Activated T-cell treated with anti-CD3 and anti-CD28 coated beads for 1 hour (primary cell): ENCODE data around the gene SCUBE3.

Experiments
- DNase-seq: peaks from one replicate; pipeline ENCODE4 v3.0.0-alpha.2; 2020; ENCODE audit warnings: low read depth

Gene SCUBE3

DNA sequence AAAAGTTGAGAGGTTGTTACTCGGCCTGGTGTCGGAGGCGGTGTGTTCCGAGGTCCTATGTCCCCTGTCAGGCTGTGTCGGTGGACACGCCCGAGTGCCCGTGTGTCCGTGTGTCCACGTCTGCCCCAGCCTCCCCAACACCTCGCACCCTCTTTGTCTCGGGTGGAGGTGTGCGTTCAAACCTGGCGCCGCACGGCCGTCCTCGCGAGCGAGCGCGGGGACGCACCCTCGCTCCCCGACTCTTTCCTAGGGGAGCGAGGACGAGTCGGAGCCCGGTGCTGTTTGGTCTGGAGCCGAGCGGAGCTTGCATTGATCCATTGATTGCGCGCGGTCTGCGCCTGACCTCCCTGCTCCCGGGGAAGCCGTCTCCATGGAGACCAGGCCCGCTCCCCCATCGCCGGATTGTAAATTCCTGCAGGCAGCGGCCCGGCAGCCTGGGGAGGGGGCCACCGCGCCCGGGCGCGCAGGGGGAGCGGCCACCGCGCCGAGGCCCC, 411 bp upstream of the SCUBE3 start:
- no peak for DNase-seq

DNA sequence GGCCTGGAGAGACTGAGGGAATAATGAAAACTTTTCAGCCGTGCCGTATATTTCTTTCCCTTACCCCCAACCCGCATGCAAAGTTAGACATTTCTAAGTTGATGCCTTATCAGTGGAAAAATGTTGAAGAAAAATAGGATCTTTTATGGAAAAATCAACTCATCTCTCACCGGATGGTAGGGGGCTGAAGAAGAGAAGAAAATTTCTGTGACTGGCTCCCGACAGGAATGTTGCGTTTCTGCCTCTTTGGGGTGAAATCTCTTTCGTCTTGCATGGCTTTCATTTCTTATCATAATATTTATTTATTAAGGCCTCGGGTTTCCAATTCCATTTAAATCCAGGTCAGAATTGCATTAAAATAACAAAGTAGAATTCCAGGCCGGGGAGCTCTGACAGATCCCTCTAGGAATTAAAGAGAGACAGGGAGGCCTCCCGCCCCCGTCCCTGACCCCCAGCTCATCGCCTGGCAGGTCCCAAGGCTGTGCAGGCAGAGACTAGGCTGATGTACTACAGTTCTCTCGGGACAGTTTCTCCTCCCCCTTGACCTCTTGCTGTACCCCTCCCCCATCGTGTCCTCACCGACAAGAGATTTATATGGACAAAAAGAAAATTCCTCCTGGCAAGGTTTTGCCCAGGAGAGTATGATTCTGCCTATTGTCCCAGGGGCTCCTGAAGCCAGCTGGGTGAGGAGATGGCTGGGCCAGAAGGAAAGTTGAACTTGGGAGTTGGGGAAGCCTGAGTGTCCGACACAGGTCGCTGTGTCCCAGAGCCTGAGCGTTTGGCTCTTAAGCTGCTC, 1.3 kb downstream of the SCUBE3 start:
- DNase-seq: no peak

DNA sequence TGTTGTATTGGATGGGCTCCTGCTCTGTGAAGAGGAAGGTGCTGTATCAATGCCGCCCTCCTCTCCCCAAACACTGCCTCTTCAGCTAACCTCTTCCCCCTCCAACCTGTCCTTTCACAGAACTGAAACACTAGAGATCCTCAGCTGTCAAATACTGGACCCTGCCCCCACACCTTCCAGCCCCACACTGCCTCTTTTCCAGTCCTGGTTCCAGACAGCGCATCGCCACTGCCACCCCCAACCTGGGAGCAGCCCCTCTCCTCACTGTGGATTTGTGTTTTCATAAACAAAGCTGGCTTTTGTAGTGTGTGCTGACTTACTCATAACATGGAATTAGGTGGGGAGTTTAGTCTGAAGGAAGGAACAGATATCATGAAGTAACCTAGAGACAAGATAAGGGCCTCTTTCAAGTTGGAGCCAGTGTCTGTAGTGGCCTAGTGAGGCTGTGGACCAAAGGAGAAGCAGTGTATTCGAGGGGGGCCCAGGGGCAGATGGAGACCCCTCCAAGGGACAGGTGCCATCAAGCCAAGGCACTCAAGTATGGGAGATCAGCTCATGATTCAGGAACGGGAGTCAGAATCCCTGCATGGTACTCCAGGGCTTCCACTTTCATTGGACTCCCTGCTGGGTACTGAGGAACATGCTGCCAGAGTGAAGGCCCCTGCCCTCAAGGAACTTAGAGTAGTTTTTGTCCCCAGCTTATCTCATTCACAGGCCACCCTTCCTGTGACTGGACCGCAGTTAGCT, 2.1 kb downstream of the SCUBE3 start:
- DNase-seq: no peak

DNA sequence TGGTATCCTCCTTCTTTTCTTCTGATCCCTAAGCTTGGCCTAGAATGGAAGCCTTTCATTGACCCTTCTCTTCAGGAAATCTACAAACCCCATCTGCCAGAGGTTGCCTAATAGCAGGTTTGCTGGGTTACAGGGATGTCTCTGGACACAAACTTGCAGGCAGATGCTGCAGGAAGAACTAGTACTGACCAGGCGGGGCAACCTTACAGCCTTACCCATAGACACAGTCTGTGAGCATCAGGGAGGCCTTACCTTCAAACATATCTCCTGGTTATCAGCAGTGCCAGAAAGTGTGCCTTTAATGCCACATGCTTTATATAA, 2.6 kb downstream of the SCUBE3 start:
- DNase-seq: no peak

DNA sequence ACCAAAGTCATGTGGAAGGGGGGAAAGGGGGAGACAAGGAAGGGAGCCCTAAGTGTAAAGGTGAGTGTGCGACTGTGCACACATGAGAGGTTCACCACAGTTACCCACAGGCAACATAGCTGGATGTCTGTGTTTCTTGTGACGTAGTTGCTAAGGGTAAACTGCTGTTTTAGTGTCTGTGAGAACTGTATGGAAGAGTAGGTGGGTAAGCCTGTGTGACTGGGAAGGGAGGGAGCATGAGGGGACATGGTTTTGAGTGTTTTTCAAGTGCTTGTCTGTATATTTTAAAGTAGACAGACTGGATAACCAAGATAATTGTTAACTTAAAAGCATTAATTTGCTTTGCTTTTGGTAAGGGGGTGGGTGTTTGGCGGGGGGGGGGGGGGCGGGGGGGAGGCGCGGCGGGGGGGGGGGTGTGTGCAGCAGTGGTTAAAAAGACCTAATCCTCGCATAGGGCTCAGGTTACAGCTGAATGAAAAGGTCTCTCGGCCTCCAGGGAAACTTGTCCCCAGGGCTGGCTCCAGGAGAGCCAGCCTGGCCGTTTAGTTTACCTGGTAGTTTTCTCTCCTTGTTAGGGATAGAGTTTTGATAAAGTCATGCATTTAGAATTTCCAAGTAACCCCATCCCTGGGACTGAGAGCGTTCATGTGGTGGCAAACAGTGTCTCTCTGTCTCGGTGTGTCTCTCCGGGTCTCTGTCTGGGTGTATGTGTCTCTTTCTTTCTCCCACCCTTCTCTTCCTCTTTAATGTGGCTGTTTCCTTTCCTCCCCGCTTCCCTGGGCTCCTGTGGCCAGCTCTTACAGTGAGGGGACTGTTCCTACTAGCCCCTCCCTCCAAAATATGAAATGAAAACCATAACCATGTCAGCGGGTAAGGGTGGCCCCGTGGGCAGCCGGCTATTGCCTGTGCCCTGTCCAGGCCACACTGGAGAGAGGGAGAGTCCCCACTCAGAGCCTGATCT, 3.4 kb downstream of the SCUBE3 start:
- DNase-seq: no peak

DNA sequence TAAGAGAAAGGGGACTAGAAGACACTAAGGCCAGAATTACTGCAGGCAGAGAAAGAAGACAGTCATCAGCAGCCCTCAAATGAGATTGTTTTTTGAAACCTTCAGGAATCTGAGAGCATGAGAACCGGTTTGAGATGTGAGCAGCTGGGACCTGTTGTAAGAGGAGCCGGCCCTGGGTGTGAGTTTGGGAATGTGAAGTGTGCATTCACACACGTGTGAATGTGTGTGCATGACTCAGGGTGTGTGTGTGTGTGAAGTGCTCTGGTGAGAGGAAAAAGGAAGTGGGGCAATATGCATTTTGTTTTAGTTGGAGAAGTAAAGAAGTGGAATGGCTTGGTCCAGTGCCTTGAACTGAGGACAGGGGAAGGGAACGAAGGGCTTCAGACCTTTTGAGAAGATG, 4.3 kb downstream of the SCUBE3 start:
- DNase-seq: no peak

DNA sequence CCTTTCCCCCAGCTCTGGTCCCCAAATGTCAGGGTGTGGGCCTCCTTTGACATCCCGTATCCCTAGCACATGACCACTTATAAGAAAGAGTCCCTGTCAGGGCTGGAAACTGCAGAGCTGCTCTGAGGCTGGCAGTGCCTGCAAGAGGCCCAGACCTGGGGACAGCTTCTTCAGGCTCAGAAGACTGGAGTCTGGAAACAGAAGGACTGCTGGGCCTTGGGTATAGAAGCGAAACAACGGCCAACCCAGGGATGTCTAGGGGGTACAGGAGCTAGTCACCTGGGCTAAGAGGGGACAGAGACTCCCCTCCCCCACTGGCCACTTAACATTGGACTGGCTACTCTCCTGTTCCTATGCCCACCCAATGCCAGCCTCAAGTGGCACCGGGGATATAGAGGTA, 4.7 kb downstream of the SCUBE3 start:
- DNase-seq: no peak

DNA sequence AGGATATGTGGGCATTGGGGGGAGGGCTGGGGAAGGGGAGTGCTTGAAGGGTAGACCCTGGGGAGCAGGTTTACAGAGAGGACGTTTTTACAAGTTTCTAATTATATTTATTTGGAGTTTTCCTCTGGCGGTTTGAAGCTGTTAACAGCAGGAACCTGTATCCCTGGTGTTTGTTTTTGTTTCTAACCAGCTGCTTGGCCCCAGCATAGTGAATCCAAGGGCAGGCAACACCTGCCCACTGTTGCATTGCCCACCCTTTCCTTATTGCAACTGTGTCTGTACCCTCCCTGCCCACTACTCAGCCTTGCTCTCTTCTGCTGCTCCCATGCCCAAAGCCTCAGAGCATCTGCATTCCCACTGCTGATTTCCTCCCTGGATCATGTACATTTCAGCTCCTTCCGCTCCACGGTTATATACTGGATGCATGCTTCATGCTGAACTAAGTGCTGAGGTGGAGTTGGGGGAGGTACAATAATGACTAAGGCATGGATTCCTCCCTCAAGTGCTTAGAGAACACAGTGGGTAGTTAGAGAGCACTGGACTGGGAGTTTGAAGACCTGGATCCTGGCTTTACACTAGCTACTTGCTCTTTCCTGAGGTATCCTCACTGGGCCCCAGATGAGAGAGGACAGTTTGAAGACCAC, 6.0 kb downstream of the SCUBE3 start:
- no peak for DNase-seq

DNA sequence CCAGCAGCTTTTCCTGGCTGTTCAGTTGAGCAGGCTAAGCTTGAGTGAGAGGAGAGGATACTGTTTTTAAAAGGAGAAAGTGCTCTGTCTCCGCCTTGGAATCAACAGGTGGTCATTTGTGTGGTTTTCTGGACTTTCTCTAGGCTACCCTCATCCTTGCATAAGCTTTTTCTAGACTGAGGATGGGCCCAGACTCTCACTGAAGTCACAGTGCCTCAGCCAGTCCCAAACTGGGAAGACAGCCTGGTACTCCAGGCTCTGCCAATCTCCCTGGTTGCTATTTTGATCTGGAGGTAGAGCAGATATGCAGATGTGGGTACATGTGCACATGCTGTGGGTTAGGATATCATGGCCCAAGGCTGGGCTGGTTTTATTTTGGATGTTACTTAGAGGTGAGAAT, 7.0 kb downstream of the SCUBE3 start:
- DNase-seq: no peak

DNA sequence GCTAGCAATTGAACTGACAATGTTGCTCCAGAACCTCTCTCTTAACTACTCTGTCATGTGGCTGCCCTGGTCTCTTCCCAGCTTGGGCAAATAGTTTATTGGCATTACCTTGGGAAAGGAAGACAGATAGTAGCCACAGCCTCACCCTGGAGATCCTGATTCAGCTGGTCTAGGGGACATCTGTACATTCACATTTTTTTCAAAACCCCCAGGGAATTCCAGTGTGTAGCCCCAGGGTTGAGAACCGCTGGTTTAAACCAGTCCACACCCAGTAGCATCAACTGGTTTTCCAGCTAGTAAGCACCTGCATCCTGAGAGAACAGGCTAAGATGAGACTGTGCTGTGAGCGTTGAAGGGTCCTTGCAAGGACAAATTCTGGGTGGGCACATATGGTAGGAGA, 9.6 kb downstream of the SCUBE3 start:
- DNase-seq: no peak

DNA sequence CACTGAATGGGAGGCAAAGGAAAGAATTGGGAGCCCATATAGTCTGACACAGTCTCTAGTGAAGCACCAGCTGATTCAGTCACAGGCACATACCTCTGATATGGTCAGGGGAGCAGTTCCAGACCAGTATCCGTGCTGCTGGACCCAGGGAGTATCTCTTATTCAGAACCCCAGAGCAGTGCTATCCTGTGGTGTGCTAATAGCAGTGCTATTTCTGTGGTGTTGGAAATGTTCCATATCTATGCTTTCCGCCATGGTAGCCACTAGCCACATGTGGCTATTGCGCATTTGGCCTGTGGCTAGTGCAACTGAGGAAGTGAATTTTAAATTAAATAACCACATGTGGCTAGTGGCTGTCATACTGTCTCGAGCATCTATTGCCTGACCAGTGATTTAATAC, 11.0 kb downstream of the SCUBE3 start:
- no peak for DNase-seq

DNA sequence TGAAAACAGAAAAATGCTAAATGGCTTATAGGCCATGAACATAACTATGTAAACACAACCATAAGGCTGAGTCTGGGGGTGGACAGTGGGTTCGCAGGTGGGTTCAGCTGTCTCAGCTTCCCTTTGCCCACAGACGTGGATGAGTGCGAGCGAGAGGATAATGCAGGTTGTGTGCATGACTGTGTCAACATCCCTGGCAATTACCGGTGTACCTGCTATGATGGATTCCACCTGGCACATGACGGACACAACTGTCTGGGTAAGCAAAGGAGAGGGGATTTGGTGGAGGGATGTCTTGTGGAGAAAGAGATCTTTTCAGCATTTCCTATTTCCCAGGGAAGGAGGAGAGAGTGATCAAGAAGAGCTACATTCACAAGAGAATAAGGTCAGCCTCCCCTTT, 14.7 kb downstream of the SCUBE3 start:
- DNase-seq: no peak

DNA sequence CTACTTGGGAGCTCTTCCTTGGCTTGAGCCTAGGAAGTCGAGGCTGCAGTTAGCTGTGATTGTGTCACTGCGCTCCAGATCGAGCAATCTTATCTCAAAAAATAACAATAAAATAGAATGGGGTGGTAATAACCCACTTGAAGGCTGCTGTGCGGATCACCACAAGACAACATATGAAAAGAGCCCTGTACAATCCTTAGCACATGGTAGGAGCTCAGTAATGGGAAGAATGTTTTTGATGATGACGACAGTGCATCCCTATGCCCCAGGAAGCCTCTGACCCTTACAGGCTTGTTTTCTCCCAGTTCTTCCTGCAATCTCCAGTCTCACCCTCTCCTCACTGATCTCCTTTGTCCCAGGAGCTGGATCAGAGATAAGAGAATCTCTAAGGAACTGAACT, 15.5 kb downstream of the SCUBE3 start:
- DNase-seq: no peak

DNA sequence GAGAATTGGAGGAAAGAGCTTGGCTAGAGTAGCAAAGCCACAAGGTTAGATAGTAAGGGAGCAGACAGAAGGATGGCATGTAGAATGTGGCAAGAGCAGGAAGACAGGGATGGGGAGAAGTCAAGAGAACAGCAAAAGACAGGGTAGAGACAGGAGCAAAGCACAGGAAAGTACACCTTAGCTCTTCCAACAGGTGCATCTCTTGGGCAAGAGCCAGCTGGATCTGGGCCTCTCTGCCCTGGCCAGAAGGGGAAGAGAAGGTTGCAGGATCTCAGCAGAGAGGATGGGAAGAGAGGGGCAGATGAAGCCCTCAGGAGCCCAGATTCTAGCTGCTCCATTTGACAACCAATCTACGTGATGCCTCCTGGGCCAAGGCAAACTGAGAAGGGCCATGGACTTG, 16.7 kb downstream of the SCUBE3 start:
- no peak for DNase-seq

DNA sequence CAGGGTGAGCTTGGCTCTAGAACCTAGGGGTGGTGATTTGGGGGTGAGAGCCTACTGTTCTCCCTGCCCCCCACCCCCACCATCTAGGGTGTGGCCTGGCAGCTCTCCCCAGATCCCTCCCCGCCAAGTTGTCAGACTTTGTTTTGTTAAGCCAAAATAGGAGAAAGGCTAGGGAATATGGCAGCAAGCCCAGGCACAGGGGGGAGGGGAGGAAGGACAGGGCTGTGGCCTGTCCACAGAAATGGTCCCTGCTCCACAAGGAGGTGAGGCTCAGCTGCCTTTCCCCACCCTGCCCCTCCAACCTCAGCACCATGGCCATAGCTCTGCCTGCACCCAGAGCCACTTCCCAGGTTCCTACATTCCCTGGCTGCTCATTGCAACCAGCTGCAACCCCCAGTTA, 17.2 kb downstream of the SCUBE3 start:
- DNase-seq: no peak

DNA sequence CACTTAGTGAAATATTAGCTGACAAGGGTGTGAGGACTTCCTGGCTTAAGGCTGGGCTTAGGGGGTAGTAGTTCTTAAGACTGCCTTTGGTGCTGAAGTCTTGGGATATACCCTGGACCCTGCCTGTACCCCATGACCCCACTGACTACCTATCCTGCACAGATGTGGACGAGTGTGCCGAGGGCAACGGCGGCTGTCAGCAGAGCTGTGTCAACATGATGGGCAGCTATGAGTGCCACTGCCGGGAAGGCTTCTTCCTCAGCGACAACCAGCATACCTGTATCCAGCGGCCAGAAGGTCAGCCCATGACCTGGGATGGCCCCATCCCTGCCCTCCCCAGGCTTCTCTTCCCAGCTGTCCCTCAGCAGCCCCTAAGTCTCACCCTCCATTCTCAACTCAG, 17.8 kb downstream of the SCUBE3 start:
- no peak for DNase-seq

DNA sequence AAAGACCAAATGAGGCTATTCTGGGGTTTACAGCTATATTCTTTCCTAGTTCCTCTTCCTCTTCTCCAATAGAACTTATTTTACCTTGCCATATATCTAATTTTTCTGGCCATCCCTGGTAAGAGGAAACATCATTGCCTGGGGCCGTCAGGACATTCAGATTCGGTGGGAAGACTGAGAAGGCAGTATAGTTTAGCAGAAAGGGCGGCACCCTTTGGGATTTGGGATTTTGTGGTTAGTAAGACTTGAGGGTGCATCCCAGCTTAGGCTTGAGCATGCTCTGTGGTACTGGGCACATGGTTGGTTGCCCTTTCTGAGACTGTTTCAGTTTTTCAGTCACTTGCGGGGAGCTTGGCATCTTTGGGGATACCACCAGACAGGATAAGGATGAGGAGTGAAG, 21.1 kb downstream of the SCUBE3 start:
- DNase-seq: no peak

DNA sequence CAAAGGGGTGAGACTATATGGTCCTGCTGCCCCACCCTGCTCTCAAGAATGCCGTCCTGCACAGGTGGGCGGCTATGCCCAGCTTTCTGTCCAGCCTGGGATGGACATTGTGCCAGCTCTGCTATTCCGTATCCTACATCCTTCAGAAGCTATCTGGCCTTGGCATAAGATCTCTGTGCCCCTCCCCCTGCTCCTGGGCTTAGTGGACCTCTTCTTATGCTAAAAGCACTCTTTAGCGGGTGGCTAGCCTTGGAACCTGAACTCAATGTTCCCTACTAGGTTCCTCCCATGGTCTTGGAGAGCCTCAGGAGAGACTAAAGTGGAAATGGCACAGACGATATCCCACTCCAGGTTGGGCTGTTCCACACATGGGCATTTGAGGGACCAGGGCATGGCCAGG, 22.5 kb downstream of the SCUBE3 start:
- no peak for DNase-seq

DNA sequence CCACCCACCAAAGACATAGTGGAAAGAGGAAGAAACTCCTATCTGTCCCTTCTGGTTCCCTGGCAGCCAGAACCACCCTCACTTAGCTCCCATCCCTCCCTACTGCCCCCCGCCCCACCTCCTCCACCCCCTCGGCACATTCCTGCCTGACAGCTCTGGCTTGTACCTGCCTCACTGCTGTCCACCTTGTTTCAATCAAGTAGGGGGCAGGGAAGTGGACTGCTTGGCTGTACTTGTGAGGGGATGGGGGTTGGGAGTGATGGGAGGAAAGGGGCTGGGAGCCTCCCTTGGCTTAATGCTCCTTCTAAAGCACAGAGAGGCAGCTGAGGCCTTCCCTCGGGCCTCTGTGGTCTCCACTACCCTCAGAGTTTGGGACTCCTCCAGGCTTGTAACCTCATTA, 23.7 kb downstream of the SCUBE3 start:
- DNase-seq: no peak

DNA sequence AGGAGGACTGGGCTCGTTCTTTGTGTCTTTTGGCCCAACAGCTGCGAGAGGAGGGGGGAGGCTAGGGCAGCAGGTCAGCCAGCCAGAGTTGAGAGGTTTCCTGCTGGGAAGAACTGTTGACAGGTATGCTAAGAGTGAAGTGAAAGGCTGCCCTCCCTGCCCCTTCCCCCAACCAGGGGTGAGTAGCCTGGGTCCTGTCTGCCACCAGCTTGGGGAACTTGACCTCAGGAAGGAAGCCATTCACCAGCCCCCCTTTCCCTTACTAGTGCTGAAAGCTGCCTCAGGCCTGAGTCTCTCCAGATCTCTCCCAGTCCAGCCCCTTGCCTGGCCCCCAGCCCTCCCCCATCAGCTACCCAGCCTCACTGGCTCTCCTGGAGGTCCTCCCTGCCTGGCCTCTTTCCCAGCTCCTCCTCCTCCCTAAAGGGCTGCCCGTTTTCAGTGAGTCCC, 25.1 kb downstream of the SCUBE3 start:
- no peak for DNase-seq

DNA sequence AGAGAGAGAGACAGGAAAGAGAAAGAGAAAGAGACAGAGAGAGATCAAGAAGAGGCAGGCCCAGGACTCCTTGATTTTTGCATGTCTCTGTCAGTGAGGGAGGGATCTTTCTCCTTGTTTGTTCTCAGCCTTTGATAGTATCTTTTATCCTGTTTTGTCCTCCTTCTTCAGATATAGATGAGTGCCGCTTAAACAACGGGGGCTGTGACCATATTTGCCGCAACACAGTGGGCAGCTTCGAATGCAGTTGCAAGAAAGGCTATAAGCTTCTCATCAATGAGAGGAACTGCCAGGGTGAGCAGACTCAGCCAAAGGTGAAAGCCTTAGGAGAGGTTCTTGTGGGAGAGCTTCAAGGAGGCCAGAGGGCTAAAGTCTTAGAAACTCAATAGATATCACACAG, 25.8 kb downstream of the SCUBE3 start:
- no peak for DNase-seq
